ENCODE measurements around the gene ERAP2. TPM values are rescaled to one million over a fixed set of nuclear protein-coding genes. Genes with fewer than 3 reads are reported as not detected.

ERAP2 gene
- total and polyA plus RNA-seq, 7 donors = 0.23 to 6.4 (median 3.0) TPM

- H3K27me3 ChIP-seq (ENCODE audit: insufficient read depth in 3 of 3, low read length in 2 of 3) = no peaks in the 10 kb centered on the region
- WGBS, 3 donors = 97 to 99% (median 97%) methylated on average over 2 of the region's 2 CpGs
- H3K4me1 ChIP-seq = no peaks in the 10 kb centered on the region
- H3K9me3 ChIP-seq = no peaks in the 10 kb centered on the region
- TF ChIP-seq CTCF (IDR thresholded peaks at IDR 0.05) = no peak
- H3K36me3 ChIP-seq (ENCODE audit: insufficient read depth in 1 of 2, low read depth in 1 of 2) = peaks cover 0 to 31% of the 10 kb centered on the region in 2 donors
- intact Hi-C loops (cut with DNase I) = no loop called here
- H3K4me3 ChIP-seq = no peak overlapping the region
- DNase-seq = no peak
- ATAC-seq = no peak
- H3K27ac ChIP-seq = no peak overlapping the region
Observed at GRCh38 chr5:96903300-96903699, 27.0 kb downstream of the ERAP2 start.

- Histone ChIP-seq H3K27ac (no peak overlapping the region), H3K9me3 (no peaks in the 10 kb centered on the region), H3K4me1 (peaks cover 9% of the 10 kb centered on the region), H3K4me3 (no peak overlapping the region), H3K27me3 (ENCODE audit: insufficient read depth in 3 of 3, low read length in 2 of 3) (no peaks in the 10 kb centered on the region), H3K36me3 (ENCODE audit: insufficient read depth in 1 of 2, low read depth in 1 of 2) (peaks cover 0 to 31% of the 10 kb centered on the region in 2 donors)
- TF ChIP-seq CTCF (IDR thresholded peaks at IDR 0.05) = no peak
- ATAC-seq (no peak), DNase-seq (no peak)
- intact Hi-C loops (cut with DNase I) = no loop called here
- 69 to 72% (median 70%) methylated on average over 3 of the region's 3 CpGs for WGBS, 3 donors
Observed at GRCh38 chr5:96904054-96904931, 28.0 kb downstream of the ERAP2 start.

- Histone ChIP-seq H3K36me3 (ENCODE audit: insufficient read depth in 1 of 2, low read depth in 1 of 2) (peaks cover 0 to 31% of the 10 kb centered on the region in 2 donors), H3K9me3 (no peaks in the 10 kb centered on the region), H3K4me1 (peaks cover 19% of the 10 kb centered on the region), H3K27me3 (ENCODE audit: insufficient read depth in 3 of 3, low read length in 2 of 3) (no peaks in the 10 kb centered on the region), H3K27ac (no peak overlapping the region), H3K4me3 (no peak overlapping the region)
- no peak for ATAC-seq
- WGBS, 3 donors = 77 to 100% (median 80%) methylated on average over 3 of the region's 3 CpGs
- intact Hi-C loops (cut with DNase I) = no loop called here
- no peak for TF ChIP-seq CTCF (IDR thresholded peaks at IDR 0.05)
- no peak for DNase-seq
Observed at GRCh38 chr5:96905864-96906263, 29.6 kb downstream of the ERAP2 start.

- peaks cover 0 to 5% of the 10 kb centered on the region in 2 donors for H3K36me3 ChIP-seq (ENCODE audit: insufficient read depth in 1 of 2, low read depth in 1 of 2)
Observed at GRCh38 chr5:96909003-96909402, 32.7 kb downstream of the ERAP2 start.

More at GRCh38 chr5:96909003-96909402, 32.7 kb downstream of the ERAP2 start:
- H3K27me3 ChIP-seq (ENCODE audit: insufficient read depth in 3 of 3, low read length in 2 of 3) = no peaks in the 10 kb centered on the region
- no peak for DNase-seq
- no peak overlapping the region for H3K4me3 ChIP-seq
- WGBS, 3 donors = 29 to 77% (median 29%) methylated on average over 4 of the region's 4 CpGs
- H3K27ac ChIP-seq = peak overlapping the region; percentile 82
- peaks cover 19% of the 10 kb centered on the region for H3K4me1 ChIP-seq
- TF ChIP-seq CTCF (IDR thresholded peaks at IDR 0.05) = no peak
- intact Hi-C loops (cut with DNase I) = no loop called here
- H3K9me3 ChIP-seq = no peaks in the 10 kb centered on the region
- peak in 1 of 4 donors; percentile 37 for ATAC-seq

Data from psoas muscle (tissue), 8 donors.